ENCODE data around the gene MCC.

MCC gene

GRCh38 chr5:113267361-113267900 is 220.8 kb downstream of the MCC start:
- no peak for DNase-seq

GRCh38 chr5:113266913-113267227 is 221.4 kb downstream of the MCC start:
- DNase-seq: no peak

GRCh38 chr5:113266227-113266912 is 221.9 kb downstream of the MCC start:
- no peak for DNase-seq

GRCh38 chr5:113265190-113265589 is 223.1 kb downstream of the MCC start:
- no peak for DNase-seq

- DNase-seq: no peak
These were observed 224.2 kb downstream of the MCC start for GRCh38 chr5:113264046-113264445.

GRCh38 chr5:113263545-113263944 is 224.7 kb downstream of the MCC start:
- DNase-seq: no peak

GRCh38 chr5:113262674-113263073 is 225.6 kb downstream of the MCC start:
- DNase-seq: no peak

- DNase-seq: no peak
These were observed 229.2 kb downstream of the MCC start for GRCh38 chr5:113259034-113259433.

GRCh38 chr5:113257545-113257944 is 230.7 kb downstream of the MCC start:
- DNase-seq: no peak

GRCh38 chr5:113256671-113257452 is 231.4 kb downstream of the MCC start:
- DNase-seq: no peak

GRCh38 chr5:113255579-113256386 is 232.5 kb downstream of the MCC start:
- DNase-seq: no peak

GRCh38 chr5:113255105-113255504 is 233.1 kb downstream of the MCC start:
- DNase-seq: no peak

GRCh38 chr5:113253037-113253436 is 235.2 kb downstream of the MCC start:
- no peak for DNase-seq

GRCh38 chr5:113252066-113252465 is 236.2 kb downstream of the MCC start:
- DNase-seq: no peak

GRCh38 chr5:113250341-113250953 is 237.8 kb downstream of the MCC start:
- DNase-seq: no peak

GRCh38 chr5:113249206-113249605 is 239.0 kb downstream of the MCC start:
- no peak for DNase-seq

GRCh38 chr5:113246361-113246870 is 241.8 kb downstream of the MCC start:
- no peak for DNase-seq

- DNase-seq: no peak
These were observed 242.6 kb downstream of the MCC start for GRCh38 chr5:113245427-113246225.

- no peak for DNase-seq
These were observed 243.3 kb downstream of the MCC start for GRCh38 chr5:113244966-113245365.

- DNase-seq: no peak
These were observed 244.9 kb downstream of the MCC start for GRCh38 chr5:113243349-113243664.

- DNase-seq: no peak
These were observed 245.5 kb downstream of the MCC start for GRCh38 chr5:113242481-113243348.

All from T-helper 9 cell (primary cell).